ENCODE results near the gene TRAPPC3.

TRAPPC3 gene

GRCh38 chr1:36154335-36154734 is 5.0 kb upstream of the TRAPPC3 start:
- DNase-seq (ENCODE audit: low read depth in 2 of 2), result no peak

DNA sequence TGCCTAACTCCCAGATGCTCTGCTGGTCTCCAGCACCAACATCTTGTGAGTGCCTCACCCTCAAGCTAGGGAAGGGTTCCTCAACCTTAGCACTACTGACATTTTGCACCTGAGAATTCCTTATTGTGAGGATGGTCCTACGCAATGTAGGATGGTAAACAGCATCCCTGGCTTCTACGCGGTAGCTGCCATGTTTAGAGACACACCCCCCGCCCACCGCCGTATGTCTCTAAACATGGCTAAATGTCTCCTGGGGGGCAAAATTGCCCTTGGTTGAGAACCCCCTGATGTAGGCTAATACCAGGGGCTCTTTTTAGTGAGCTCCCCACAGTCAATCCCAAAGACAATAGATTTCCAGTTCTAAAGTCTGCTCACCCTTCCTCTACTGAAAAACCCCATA is 4.2 kb upstream of the TRAPPC3 start:
- DNase-seq (ENCODE audit: low read depth in 2 of 2), result no peak

- no peak for DNase-seq (ENCODE audit: low read depth in 2 of 2)
Measured at GRCh38 chr1:36151845-36152203, 2.5 kb upstream of the TRAPPC3 start.

DNA sequence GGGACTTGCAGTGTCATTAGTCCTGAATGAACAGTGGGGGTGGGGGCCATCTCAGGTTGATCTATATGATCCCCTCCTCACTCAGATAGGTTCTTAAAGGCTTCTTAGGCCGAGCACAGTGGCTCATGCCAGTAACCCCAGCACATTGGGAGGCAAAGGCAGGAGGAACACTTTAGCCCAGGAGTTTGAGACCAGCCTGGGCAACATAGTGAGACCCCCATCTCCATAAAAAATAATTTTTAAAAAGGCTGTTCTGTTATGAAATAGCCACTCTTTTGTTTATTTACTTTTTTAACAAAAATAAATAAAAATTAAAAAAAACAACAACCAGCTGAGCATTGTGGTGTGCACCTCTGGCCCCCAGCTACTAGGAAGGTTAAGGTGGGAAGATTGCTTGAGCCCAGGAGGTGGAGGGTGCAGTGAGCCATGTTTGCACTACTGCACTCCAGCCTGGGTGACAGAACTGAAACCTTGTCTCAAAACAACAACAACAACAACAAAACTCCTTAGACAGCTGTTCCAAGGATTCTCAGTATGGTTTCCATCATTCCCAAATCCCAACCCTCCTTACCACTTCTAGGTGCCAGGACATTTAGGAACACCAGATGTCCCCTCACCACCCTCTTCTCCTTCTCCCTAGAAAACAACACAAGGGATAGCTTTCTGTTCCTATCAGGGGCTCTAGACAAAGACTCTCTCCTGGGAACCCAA is 2.0 kb upstream of the TRAPPC3 start:
- DNase-seq (ENCODE audit: low read depth in 2 of 2), result no peak

GRCh38 chr1:36150296-36151133 is 1.2 kb upstream of the TRAPPC3 start:
- peak; percentile 65 to 72 for DNase-seq (ENCODE audit: low read depth in 2 of 2)

GRCh38 chr1:36149973-36150295 is 648 bp upstream of the TRAPPC3 start:
- DNase-seq (ENCODE audit: low read depth in 2 of 2), result no peak

- DNase-seq (ENCODE audit: low read depth in 2 of 2), result no peak
Measured at GRCh38 chr1:36148821-36149236, 457 bp downstream of the TRAPPC3 start.

DNA sequence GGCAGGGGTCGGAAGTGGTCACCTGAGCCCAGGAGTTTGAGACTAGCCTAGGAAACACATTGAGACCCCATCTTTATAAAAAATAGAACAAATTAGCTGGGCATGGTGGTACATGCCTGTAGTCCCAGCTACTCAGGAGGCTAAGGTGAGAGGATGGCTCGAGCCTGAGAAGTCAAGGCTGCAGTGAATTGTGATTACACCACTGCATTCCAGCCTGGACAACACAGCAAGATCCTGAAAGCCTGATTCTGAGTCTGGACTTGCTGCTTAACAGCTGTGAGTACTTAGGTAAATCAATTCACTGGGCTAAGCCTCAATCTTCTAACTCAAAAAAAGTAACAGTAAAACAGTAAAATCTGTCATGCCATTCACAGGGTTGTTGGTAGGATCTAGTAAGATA is 4.9 kb downstream of the TRAPPC3 start:
- DNase-seq (ENCODE audit: low read depth in 2 of 2), result no peak

- DNase-seq (ENCODE audit: low read depth in 2 of 2), result no peak
Measured at GRCh38 chr1:36143424-36143823, 5.9 kb downstream of the TRAPPC3 start.

GRCh38 chr1:36142121-36142520 is 7.2 kb downstream of the TRAPPC3 start:
- no peak for DNase-seq (ENCODE audit: low read depth in 2 of 2)

DNA sequence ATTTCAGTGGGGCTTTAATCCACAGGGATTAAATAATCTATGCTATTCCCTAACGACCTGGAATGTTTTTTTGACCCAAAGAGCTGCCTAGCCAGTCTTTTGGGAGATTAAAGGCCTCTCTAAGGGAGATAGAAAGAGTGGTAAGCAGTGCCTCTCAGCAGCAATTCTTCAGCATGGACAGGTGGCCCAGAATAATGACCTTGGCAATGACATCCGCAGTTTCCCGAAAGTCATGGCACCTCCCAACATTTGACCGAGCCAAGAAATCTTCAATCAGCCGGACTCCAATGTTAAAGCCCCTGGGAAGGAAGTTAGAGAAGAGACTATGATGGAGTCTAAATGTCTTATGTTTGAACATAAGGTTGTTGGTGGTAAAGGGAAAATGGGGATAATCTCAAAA is 9.8 kb downstream of the TRAPPC3 start:
- DNase-seq (ENCODE audit: low read depth in 2 of 2), result no peak

- DNase-seq (ENCODE audit: low read depth in 2 of 2), result no peak
Measured at GRCh38 chr1:36137776-36138175, 11.5 kb downstream of the TRAPPC3 start.

GRCh38 chr1:36137226-36137625 is 12.1 kb downstream of the TRAPPC3 start:
- DNase-seq (ENCODE audit: low read depth in 2 of 2), result no peak

- DNase-seq (ENCODE audit: low read depth in 2 of 2), result no peak
Measured at GRCh38 chr1:36136535-36136934, 12.8 kb downstream of the TRAPPC3 start.

DNA sequence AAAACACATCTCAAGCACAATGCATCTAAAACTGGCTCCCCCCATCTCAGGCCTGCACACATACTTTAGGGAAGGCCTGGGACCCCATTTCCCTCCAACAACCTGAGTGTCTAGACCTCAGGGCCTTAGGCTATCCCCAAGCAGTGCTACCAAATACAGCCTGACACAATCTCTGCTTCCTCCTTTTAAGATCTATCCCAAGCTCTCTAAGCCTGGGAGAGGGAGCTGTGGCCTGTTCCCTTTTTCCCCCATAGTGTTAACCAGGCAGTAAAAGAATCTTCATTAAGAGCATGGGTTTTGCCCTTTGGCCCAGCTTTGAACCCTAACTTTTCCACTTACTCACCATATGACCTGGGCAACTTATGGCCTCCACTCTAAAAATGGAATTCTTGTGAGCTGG is 13.5 kb downstream of the TRAPPC3 start:
- DNase-seq (ENCODE audit: low read depth in 2 of 2), result no peak

GRCh38 chr1:36135330-36135667 is 14.0 kb downstream of the TRAPPC3 start:
- no peak for DNase-seq (ENCODE audit: low read depth in 2 of 2)

- DNase-seq (ENCODE audit: low read depth in 2 of 2), result peak in 1 of 2 donors; percentile 34
Measured at GRCh38 chr1:36134505-36135329, 14.6 kb downstream of the TRAPPC3 start.

GRCh38 chr1:36134031-36134430 is 15.3 kb downstream of the TRAPPC3 start:
- DNase-seq (ENCODE audit: low read depth in 2 of 2), result no peak

- no peak for DNase-seq (ENCODE audit: low read depth in 2 of 2)
Measured at GRCh38 chr1:36133484-36133883, 15.8 kb downstream of the TRAPPC3 start.

- DNase-seq (ENCODE audit: low read depth in 2 of 2), result no peak
Measured at GRCh38 chr1:36132029-36132428, 17.3 kb downstream of the TRAPPC3 start.

DNA sequence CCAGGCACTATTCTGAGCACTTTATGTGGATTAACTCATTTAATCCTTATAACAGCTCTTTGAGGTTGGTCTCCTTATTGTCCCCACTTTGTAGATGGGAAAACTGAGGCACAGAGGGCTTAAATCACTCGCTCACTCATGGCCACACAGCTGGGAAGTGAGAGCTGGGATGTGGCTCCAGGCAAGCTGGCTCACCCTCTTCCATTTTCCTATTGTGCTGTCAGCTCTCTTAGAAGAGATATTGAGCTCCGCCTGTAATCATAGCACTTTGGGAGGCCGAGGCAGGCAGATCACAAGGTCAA is 20.4 kb downstream of the TRAPPC3 start:
- no peak for DNase-seq (ENCODE audit: low read depth in 2 of 2)

GRCh38 chr1:36128126-36128904 is 21.0 kb downstream of the TRAPPC3 start:
- DNase-seq (ENCODE audit: low read depth in 2 of 2), result no peak
